GM23338 (cell line): Measurements from ENCODE around the gene PCYT1A. TPM values are rescaled to one million over a fixed set of nuclear protein-coding genes. Genes with fewer than 3 reads are reported as not detected.

Experiments
- ATAC-seq: fragments of 200-7000 bp; cut with Tn5 transposase; 3 replicates; pipeline ENCODE4 v1.9.1; 2020
- DNase-seq: peaks from one replicate; pipeline ENCODE4 v3.0.0-alpha.2; 2015; ENCODE audit warnings: low spot score
- H2AFZ ChIP-seq: fragments of 200-600 bp; sonication (generic); 2 replicates; pipeline ENCODE4 v1.8.0; 2016; ENCODE audit warnings: antibody characterized with exemption, mild to moderate bottlenecking, moderate library complexity
- H3F3A ChIP-seq: fragments of 200-600 bp; sonication (generic); replicated peaks from 2 replicates; pipeline ENCODE4 v1.8.0; 2017; ENCODE audit warnings: antibody characterized with exemption, mixed run types, low read depth
- H3K27ac ChIP-seq: fragments of 200-600 bp; sonication (generic); 2 replicates; pipeline ENCODE4 v1.6.1; 2016; ENCODE audit warnings: low read depth
- H3K27me3 ChIP-seq: fragments of 200-600 bp; sonication (generic); 2 replicates; pipeline ENCODE4 v1.8.0; 2016; ENCODE audit warnings: mild to moderate bottlenecking, mixed run types, moderate library complexity; ENCODE audit not compliant: insufficient read depth
- H3K36me3 ChIP-seq: fragments of 200-600 bp; sonication (generic); 2 replicates; pipeline ENCODE4 v1.8.0; 2016; ENCODE audit warnings: mild to moderate bottlenecking; ENCODE audit not compliant: insufficient read depth
- H3K4me1 ChIP-seq: fragments of 200-600 bp; sonication (generic); 2 replicates; pipeline ENCODE4 v1.8.0; 2016; ENCODE audit warnings: mild to moderate bottlenecking, moderate library complexity; ENCODE audit not compliant: insufficient read depth
- H3K4me2 ChIP-seq: fragments of 200-600 bp; sonication (generic); 2 replicates; pipeline ENCODE4 v1.7.1; 2017; ENCODE audit warnings: mixed run types
- H3K4me3 ChIP-seq: fragments of 200-600 bp; sonication (generic); 2 replicates; pipeline ENCODE4 v1.6.1; 2016; ENCODE audit warnings: mixed run types
- H3K79me2 ChIP-seq: fragments of 200-600 bp; sonication (generic); replicated peaks from 2 replicates; pipeline ENCODE4 v1.8.0; 2017; ENCODE audit warnings: mild to moderate bottlenecking; ENCODE audit not compliant: insufficient read depth
- H3K9me2 ChIP-seq: fragments of 200-600 bp; sonication (generic); 2 replicates; pipeline ENCODE4 v1.8.0; 2017; ENCODE audit not compliant: insufficient read depth
- H4K20me1 ChIP-seq: fragments of 200-600 bp; sonication (generic); replicated peaks from 2 replicates; pipeline ENCODE4 v1.8.0; 2017; ENCODE audit warnings: mild to moderate bottlenecking; ENCODE audit not compliant: insufficient read depth
- H3K27ac Mint-ChIP-seq: 2 replicates; pipeline ENCODE4 v1.8.0; 2020; ENCODE audit warnings: inconsistent platforms, mild to moderate bottlenecking, moderate library complexity, mixed read lengths
- H3K27me3 Mint-ChIP-seq: 3 replicates; pipeline ENCODE4 v1.8.0; 2022; ENCODE audit warnings: low read depth, mild to moderate bottlenecking, moderate library complexity, mixed read lengths, inconsistent platforms; ENCODE audit not compliant: insufficient read depth, poor library complexity
- H3K36me3 Mint-ChIP-seq: 3 replicates; pipeline ENCODE4 v1.8.0; 2021; ENCODE audit warnings: low read depth, mild to moderate bottlenecking, inconsistent platforms, moderate library complexity, mixed read lengths
- H3K4me1 Mint-ChIP-seq: 3 replicates; pipeline ENCODE4 v1.8.0; 2020; ENCODE audit warnings: mild to moderate bottlenecking, inconsistent platforms, mixed read lengths
- H3K4me3 Mint-ChIP-seq: 3 replicates; pipeline ENCODE4 v1.8.0; 2021; ENCODE audit warnings: moderate library complexity, mild to moderate bottlenecking, inconsistent platforms, mixed read lengths
- H3K9me3 Mint-ChIP-seq: 3 replicates; pipeline ENCODE4 v1.8.0; 2020; ENCODE audit warnings: moderate library complexity, mild to moderate bottlenecking, inconsistent platforms, mixed read lengths
- CREB1 ChIP-seq: fragments of 250-450 bp; sonication (Bioruptor Pico); IDR thresholded peaks from 2 replicates; pipeline ENCODE4 v1.5.0; 2020; ENCODE audit warnings: low read depth, mild to moderate bottlenecking, moderate library complexity
- ETS1 ChIP-seq: IDR thresholded peaks from 2 replicates; pipeline ENCODE4 v1.6.1; 2016; ENCODE audit warnings: antibody characterized with exemption
- EZH2 ChIP-seq: fragments of 200-600 bp; sonication (generic); IDR thresholded peaks from one replicate; pipeline ENCODE4 v1.8.0; 2017; ENCODE audit warnings: antibody characterized with exemption, mild to moderate bottlenecking, low read depth; ENCODE audit not compliant: unreplicated experiment
- JUNB ChIP-seq: IDR thresholded peaks from one replicate; pipeline ENCODE4 v1.6.1; 2016; ENCODE audit warnings: antibody characterized with exemption; ENCODE audit not compliant: unreplicated experiment
- NANOG ChIP-seq: IDR thresholded peaks from 2 replicates; pipeline ENCODE4 v1.6.1; 2016; ENCODE audit warnings: antibody characterized with exemption, borderline replicate concordance
- POLR2AphosphoS5 ChIP-seq: IDR thresholded peaks from 2 replicates; pipeline ENCODE4 v1.6.1; 2016; ENCODE audit warnings: antibody characterized with exemption, low read depth
- REST ChIP-seq: IDR thresholded peaks from one replicate; pipeline ENCODE4 v1.6.1; 2018; ENCODE audit warnings: antibody characterized with exemption; ENCODE audit not compliant: unreplicated experiment
- STAT1 ChIP-seq: IDR thresholded peaks from one replicate; pipeline ENCODE4 v1.6.1; 2016; ENCODE audit warnings: antibody characterized with exemption; ENCODE audit not compliant: unreplicated experiment
- ZNF114 ChIP-seq: fragments of 250-450 bp; sonication (Bioruptor Pico); IDR thresholded peaks from 2 replicates; pipeline ENCODE4 v1.5.0; 2020; ENCODE audit warnings: mild to moderate bottlenecking, moderate library complexity
- ZNF462 ChIP-seq: fragments of 250-450 bp; sonication (Bioruptor Pico); IDR thresholded peaks from 2 replicates; pipeline ENCODE4 v1.5.0; 2020; ENCODE audit warnings: mild to moderate bottlenecking, moderate library complexity
- polyA plus RNA-seq: library from polyadenylated mRNA; unstranded; fragments of >200 nt; fragmentation: Nextera tagmentation; extraction: Ambion mirVana; gene quantifications from 2 replicates; pipeline ENCODE4 v1.2.1, GENCODE V29; 2016
- total RNA-seq: library from RNA; depleted of rRNA; stranded (reverse); fragments of >200 nt; shearing (Covaris generic); gene quantifications from 2 replicates; pipeline ENCODE4 v1.2.3, GENCODE V29; 2014

Gene PCYT1A
- total and polyA plus RNA-seq, 2 experiments from 2014 or later: 11.6 to 35.8 TPM

GRCh38 chr3:196336319-196337145 is 49.0 kb upstream of the PCYT1A start:
- Histone ChIP-seq H3K27me3 (no peaks in the 10 kb centered on the region), H2AFZ (0 out of 2 replicates have a peak overlapping the region, but pooled peaks have one; percentile 23), H4K20me1 (no peaks in the 10 kb centered on the region), H3K36me3 (no peaks in the 10 kb centered on the region), H3K4me2 (no peak overlapping the region), H3K79me2 (no peaks in the 10 kb centered on the region), H3K9me2 (no peaks in the 10 kb centered on the region), H3K27ac (no peak overlapping the region), H3F3A (no peaks in the 10 kb centered on the region), H3K4me3 (no peak overlapping the region), H3K4me1 (no peaks in the 10 kb centered on the region)
- no peaks in the 10 kb centered on the region; the same call in 2 of the 3 replicates for H3K9me3 Mint-ChIP-seq
- no peak overlapping the region for H3K4me3 Mint-ChIP-seq
- peaks cover 6% of the 10 kb centered on the region for H3K27me3 Mint-ChIP-seq
- ATAC-seq (no peak), DNase-seq (no peak)
- no peak for TF ChIP-seq POLR2AphosphoS5
- no peak for TF ChIP-seq NANOG
- TF ChIP-seq ZNF114 (CRISPR knock-in tag): no peak
- no peak for TF ChIP-seq ZNF462 (CRISPR knock-in tag)
- no peak for TF ChIP-seq CREB1
- TF ChIP-seq JUNB: no peak
- no peak for TF ChIP-seq ETS1
- no peak for TF ChIP-seq EZH2
- TF ChIP-seq REST: no peak
- TF ChIP-seq STAT1: no peak
- no peaks in the 10 kb centered on the region for H3K4me1 Mint-ChIP-seq
- H3K27ac Mint-ChIP-seq: no peak overlapping the region
- no peaks in the 10 kb centered on the region for H3K36me3 Mint-ChIP-seq
